ENCODE measurements around the gene TBC1D22B.
A peak's percentile ranks its signal among the peaks of the same experiment; 100 is the strongest.
"Not testable (repeated sequence)": the region's sequence is repeated elsewhere in the genome, so short reads cannot be mapped to it uniquely, and the experiment has no call there.

TBC1D22B gene

DNA sequence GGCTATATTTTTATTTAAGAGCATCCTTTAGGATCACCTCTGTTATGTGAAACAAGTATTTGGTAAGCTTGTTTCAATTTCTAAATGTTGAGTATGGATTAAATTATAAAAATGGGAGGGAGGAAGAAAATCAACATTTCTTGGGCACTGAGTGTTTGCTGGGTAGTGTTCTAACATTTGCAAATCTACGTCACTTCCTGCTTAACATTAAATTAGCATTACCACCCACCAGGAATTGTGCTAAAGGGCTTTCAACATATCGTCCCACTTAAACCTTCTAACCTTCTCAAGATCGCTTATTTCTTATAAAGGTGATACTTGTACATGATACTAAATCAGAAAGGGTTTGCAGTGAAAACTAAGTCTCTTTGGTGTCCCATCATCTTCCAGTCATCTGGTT is 8.3 kb downstream of the TBC1D22B start:
- no peak for DNase-seq (ENCODE audit: low spot score)

GRCh38 chr6:37269105-37269504 is 11.5 kb downstream of the TBC1D22B start:
- no peak for DNase-seq (ENCODE audit: low spot score)

GRCh38 chr6:37272834-37273566 is 15.4 kb downstream of the TBC1D22B start:
- no peak for DNase-seq (ENCODE audit: low spot score)

GRCh38 chr6:37273690-37274089 is 16.1 kb downstream of the TBC1D22B start:
- DNase-seq (ENCODE audit: low spot score), result no peak

DNA sequence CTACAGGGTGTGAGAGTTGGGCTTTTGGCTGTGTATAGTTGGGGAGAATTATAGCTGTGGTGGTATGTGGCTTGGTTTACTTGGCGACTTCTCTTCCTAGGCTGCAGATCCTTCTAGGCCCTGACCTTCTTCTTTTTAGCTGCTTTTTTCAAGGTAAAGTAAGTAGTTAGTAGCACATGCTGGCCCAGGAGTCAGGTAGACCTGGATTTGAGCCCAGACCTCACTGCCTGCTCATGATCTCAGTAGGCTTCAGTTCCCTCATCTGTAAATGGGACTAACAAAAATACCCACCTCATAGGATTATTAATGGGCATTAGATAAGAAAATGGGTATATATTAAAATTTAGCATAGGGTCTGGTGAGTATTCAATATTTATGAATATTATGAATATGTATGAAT is 17.8 kb downstream of the TBC1D22B start:
- no peak for DNase-seq (ENCODE audit: low spot score)

GRCh38 chr6:37277001-37277409 is 19.4 kb downstream of the TBC1D22B start:
- no peak for DNase-seq (ENCODE audit: low spot score)

- DNase-seq (ENCODE audit: low spot score), result peak; percentile 73
These were observed 22.0 kb downstream of the TBC1D22B start for GRCh38 chr6:37279366-37280134.

- DNase-seq (ENCODE audit: low spot score), result no peak
These were observed 22.8 kb downstream of the TBC1D22B start for GRCh38 chr6:37280162-37280887.

DNA sequence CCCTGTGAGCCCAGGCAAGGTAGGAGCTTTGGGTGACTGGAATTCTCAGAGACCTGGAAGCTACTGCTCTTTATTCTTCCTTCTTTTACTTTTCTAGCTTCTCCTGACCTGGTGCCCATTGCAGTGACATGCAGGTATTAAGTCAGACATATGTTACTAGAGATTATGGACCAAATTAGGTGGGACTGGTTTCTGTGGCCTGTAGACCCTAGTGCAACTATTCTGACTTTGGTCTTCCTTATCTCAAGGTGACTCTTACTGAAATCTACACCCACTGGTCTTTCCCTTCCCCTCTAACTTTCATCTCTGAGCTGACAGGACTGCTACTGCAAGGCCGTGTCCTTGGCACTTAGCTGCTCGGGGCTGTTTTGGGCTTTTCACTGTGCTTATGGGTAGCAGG is 24.8 kb downstream of the TBC1D22B start:
- no peak for DNase-seq (ENCODE audit: low spot score)

GRCh38 chr6:37283268-37283667 is 25.7 kb downstream of the TBC1D22B start:
- no peak for DNase-seq (ENCODE audit: low spot score)

GRCh38 chr6:37283671-37284151 is 26.1 kb downstream of the TBC1D22B start:
- peak; percentile 51 for DNase-seq (ENCODE audit: low spot score)

DNA sequence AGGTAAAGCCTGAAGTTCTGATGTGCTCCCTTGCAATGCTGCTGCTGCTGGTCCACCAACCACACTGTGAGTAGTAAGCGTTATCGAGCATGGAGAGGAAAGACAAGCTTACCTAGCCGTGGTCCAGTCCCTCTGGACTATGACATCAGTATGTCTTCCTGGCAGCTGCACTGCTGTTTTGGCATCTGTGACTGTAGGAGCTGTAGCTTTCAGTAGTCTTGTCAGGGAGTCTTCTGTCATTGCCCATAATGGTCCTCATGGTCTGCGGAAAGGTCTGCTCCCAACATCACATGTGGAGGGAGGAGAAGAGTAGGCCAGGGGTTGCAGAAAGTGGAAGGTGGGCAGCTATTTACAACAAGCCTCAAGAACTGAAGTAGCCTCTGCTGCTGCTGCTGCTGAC is 27.2 kb downstream of the TBC1D22B start:
- DNase-seq (ENCODE audit: low spot score), result no peak

DNA sequence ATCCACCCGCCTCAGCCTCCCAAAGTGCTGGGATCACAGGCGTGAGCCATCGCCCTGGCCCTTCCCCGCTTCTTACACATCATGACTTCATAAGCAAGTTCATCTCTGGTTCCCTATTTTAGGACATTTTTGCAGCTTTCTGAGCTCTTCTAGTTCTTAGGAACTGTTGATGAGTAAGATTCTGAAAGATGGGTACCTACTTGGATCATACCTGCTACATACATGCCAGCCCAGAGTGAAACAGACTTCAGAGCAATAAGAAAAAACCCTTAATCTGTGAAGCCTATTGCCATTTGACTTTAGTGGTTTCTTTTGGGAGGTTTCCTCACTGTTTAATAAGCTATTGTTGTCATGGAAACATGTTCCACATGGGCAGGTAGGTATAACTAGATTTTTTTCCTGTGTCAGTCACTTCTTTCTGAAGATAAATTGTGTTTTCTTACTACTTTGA is 28.3 kb downstream of the TBC1D22B start:
- no peak for DNase-seq (ENCODE audit: low spot score)

GRCh38 chr6:37287519-37288157 is 30.1 kb downstream of the TBC1D22B start:
- no peak for DNase-seq (ENCODE audit: low spot score)

DNA sequence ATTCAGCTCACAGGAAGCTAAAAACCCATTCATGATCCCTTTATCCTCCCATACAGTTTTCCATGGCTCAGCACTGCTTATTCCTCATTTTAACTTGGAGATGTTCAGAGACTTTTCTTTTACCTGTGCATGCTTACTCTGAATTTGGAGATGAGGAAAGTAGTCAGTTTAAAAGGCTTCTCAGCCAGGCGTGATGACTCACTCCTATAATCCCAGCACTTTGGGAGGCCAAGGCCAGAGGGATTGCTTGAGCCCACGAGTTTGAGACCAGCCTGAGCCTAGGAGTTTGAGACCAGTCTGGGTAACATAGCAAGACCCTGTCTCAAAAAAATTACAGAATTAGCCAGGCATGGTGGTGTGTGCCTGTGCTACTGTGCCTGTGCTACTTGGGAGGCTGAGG is 30.7 kb downstream of the TBC1D22B start:
- no peak for DNase-seq (ENCODE audit: low spot score)

GRCh38 chr6:37289931-37290330 is 32.4 kb downstream of the TBC1D22B start:
- DNase-seq (ENCODE audit: low spot score), result no peak

DNA sequence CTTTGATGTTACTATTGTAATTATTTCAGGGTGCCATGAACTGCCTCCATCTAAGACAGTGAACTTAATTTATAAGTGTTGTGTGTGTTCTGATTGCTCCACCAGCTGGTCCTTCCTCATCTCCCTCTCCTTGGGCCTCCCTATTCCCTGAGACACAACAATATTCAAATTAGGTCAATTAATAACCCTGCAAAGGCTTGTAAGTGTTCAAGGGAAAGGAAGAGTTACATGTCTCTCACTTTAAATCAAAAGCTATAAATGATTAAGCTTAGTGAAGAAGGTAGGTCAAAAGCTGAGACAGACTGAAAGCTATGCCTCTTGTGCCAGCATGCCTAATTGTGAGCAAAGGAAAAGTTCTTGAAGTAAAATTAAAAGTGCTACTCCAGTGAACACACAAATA is 35.9 kb downstream of the TBC1D22B start:
- DNase-seq (ENCODE audit: low spot score), result no peak

DNA sequence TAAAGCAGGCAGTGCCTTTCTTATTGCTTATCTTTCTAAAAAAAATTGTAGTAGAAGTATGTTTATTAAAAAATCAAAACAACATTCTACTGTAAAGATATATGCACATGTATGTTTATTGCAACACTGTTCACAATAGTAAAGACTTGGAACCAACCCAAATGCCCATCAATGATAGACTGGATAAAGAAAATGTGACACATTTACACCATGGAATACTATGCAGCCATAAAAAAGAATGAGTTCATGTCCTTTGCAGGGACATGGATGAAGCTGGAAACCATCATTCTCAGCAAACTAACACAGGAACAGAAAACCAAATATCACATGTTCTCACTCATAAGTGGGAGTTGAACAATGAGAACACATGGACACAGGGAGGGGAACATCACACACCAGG is 40.1 kb downstream of the TBC1D22B start:
- DNase-seq (ENCODE audit: low spot score), result not testable (repeated sequence)

- no peak for DNase-seq (ENCODE audit: low spot score)
These were observed 41.4 kb downstream of the TBC1D22B start for GRCh38 chr6:37298958-37299357.

- DNase-seq (ENCODE audit: low spot score), result no peak
These were observed 42.4 kb downstream of the TBC1D22B start for GRCh38 chr6:37299990-37300389.

GRCh38 chr6:37302086-37302686 is 44.6 kb downstream of the TBC1D22B start:
- no peak for DNase-seq (ENCODE audit: low spot score)
